GM21619 (cell line): Measurements from ENCODE around the gene RICTOR.

ENCODE experiments used
- ATAC-seq: cut with Tn5 transposase; IDR thresholded peaks from one replicate; pipeline ENCODE4 v1.9.1; 2021; ENCODE audit not compliant: unreplicated experiment

RICTOR gene, protein sequence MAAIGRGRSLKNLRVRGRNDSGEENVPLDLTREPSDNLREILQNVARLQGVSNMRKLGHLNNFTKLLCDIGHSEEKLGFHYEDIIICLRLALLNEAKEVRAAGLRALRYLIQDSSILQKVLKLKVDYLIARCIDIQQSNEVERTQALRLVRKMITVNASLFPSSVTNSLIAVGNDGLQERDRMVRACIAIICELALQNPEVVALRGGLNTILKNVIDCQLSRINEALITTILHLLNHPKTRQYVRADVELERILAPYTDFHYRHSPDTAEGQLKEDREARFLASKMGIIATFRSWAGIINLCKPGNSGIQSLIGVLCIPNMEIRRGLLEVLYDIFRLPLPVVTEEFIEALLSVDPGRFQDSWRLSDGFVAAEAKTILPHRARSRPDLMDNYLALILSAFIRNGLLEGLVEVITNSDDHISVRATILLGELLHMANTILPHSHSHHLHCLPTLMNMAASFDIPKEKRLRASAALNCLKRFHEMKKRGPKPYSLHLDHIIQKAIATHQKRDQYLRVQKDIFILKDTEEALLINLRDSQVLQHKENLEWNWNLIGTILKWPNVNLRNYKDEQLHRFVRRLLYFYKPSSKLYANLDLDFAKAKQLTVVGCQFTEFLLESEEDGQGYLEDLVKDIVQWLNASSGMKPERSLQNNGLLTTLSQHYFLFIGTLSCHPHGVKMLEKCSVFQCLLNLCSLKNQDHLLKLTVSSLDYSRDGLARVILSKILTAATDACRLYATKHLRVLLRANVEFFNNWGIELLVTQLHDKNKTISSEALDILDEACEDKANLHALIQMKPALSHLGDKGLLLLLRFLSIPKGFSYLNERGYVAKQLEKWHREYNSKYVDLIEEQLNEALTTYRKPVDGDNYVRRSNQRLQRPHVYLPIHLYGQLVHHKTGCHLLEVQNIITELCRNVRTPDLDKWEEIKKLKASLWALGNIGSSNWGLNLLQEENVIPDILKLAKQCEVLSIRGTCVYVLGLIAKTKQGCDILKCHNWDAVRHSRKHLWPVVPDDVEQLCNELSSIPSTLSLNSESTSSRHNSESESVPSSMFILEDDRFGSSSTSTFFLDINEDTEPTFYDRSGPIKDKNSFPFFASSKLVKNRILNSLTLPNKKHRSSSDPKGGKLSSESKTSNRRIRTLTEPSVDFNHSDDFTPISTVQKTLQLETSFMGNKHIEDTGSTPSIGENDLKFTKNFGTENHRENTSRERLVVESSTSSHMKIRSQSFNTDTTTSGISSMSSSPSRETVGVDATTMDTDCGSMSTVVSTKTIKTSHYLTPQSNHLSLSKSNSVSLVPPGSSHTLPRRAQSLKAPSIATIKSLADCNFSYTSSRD (N-terminal part only)

DNA sequence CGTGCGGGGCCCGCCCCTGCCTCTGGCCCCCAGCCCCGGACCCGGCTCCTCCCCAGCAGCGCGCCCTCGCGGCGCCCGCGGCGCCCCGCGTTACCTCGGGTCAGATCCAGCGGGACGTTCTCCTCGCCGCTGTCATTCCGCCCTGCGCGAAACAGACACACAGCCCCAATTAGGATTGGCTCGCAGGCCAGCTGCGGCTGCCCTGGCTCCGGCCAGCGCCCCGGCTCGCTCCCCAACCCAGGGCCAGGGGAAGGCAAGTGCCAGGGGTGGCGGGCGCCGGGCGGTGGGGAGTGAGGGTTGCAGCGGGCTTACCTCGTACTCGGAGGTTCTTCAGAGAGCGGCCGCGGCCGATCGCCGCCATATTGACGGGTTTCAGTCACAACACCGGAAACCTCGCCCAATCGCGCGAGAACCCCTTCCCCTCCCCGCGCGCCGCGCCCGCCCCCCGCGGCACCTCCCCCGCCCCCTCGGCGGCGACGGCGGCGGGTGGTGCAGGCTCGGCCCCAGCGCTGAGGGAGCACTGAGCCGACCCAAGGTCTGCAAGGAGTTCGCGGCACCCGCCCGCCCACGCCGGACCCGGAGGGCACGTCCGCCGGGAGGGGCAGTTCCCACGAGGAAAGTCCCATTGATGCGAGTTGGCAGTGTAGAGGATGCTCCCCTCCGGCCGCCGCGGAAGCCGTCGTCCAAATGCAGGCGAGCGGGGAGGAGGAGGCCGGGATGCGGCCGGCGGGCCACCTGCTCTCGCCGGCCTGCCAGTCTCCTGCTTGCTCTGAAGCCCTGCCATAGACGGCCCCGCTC, at the start of gene RICTOR:
TSS of gene RICTOR (minus strand) at position 383 of the 798 bp plus-strand sequence. CDS start at position 361, 22 bp downstream.
- ATAC-seq: peak; percentile 63

DNA sequence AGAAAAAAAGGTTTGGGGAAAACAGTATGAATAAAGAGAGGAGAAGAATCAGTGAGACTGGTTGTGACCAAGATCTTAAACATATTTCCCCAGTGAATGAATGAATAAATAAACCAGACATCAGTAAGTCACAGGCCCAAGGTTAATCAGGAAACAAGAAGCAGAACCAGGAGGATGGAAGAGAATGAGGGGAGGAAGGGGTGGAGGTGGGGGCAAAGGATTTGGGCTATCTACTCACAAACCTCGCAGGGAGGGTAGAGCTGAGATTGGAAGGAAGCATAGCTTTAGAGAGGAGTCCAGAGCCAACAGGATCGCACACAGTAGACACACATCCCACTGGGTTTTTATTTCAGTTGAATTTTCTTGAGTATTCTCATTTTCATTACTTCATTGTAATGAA, 47.7 kb upstream of the RICTOR start:
- ATAC-seq: no peak

DNA sequence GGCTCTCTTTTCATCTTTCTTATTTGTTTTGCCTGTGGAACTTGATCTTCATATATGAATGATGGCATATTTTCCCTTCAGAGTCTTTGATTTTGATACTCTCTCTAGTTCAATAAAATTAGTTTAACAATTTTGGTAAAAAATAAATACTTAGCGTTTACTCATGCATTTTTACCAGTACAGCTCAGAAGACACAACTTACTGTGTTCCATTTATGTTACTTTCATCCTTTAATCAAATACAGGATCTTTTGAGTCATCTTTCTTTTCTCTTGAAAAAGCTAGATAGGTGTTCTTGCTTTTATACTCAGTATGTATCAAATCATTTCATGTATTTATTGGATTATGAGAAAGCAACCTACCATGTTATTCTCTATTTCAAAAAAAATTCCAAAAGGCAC, 47.1 kb upstream of the RICTOR start:
- no peak for ATAC-seq

DNA sequence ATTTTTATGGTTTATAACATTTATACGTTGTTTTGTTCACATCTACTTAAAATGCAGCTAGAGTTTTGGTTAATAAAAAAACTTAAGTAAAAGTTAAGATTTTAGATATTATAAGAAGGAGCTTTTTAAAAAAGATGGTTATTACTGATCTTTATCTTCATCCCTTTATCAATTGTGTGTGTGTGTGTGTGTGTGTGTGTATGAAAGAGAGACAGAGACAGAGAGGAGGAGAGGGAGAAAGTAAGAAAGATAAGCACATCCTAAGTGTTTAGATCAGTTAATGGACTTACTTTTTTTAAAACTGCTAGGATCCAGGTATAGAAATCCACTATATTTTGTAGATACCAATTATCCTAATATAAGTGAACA, 45.8 kb upstream of the RICTOR start:
- no peak for ATAC-seq

DNA sequence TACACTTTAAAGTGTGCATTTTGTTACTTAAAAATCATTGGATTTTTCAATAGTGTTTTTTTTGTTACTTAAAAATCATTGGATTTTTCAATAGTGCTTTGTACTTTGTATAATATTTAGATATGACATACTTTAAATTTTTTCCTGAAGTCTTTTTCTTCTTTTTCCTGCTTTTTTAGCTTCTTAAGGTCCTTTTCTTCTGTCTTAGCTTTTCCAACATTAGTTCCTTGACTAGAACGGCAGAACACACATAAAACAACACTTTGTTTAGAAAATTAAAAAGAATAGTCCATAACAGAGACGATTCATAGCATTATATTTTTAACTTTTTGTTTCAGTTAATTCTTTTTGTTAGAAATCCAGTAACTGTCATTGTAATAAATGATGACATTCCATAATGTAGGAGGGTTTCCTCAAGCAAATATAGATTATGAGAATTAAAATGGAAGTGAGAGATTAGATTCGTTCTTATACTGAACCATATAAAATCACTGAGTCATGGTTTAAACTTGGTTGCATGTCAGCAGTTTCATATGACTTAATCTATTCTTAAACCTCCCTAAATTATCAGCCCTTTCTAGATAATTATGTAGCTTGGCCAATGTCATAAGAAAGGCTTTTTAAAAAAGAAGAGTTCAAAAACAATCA, 45.3 kb upstream of the RICTOR start:
- ATAC-seq: no peak

DNA sequence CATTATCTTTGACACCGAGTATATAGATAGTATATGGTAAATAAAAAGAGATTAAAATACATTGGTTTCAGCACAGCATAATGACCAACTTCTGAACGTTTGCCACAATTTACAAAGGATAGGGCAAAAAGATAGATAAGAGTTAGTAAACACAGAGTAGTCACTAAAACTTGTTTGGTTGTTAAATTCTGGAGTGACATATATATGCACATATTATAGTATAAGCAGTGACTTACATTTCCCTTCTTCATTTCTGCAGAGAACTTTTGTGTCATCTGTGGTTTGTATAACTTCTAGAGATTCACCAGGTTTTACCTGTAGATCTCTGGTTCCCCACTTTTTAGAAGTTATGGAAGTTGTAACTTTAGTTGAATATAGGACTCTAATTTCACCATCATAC, 44.4 kb upstream of the RICTOR start:
- no peak for ATAC-seq

DNA sequence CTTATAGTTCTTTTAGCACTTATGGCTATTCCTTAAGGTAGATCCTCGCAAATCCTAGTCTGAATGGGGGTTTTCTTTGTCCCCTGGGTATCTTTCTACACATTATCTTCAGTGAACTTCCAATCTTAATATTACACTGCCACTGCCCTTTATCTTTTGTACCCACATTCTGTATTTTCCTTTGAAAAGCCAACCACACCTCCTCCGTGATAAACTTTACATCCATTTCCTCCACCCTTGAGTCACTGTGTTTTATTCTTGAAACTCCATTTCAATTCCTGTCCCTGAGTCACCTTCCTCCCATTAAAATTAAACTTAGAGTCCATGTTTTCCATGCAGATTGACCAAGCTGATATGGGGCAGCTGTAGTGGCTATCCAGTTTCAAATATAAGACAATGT, 43.2 kb upstream of the RICTOR start:
- no peak for ATAC-seq

DNA sequence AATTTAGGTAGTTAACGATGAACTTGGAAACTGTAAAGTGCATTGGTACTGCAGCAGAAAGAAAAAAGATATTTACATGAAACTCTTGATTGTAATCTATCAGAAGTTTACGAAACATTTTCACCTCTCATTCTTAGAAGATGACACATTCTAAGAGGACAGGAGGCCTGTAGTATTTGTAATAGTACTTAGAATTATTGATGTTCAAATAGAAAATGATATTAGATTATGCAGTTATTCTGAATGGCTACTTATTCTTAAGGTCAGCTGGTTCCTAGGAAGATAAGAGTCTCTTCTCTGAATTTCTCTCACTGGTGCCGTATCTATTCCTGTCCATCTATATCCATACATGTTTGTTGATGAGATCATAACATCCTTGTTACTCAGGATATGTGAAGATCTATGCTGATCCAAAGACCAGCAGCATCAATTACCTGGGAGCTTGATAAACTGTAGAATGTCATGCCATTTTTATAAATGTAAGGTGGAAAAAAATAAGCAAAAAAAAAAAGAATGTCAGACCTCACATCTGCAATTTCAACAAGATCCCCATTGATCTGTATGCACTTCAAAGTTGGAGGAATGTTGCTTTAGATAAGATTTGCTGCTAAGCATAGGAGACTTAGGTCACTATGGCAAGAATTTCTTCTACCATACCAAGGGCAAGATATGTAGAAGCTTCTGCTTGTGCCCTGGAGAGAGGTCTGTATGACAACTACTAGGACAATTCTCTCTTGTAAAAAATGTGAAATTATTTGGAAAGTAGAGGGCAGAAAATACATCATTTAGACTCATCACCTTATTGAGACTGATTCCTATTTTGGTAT, 42.4 kb upstream of the RICTOR start:
- ATAC-seq: no peak

DNA sequence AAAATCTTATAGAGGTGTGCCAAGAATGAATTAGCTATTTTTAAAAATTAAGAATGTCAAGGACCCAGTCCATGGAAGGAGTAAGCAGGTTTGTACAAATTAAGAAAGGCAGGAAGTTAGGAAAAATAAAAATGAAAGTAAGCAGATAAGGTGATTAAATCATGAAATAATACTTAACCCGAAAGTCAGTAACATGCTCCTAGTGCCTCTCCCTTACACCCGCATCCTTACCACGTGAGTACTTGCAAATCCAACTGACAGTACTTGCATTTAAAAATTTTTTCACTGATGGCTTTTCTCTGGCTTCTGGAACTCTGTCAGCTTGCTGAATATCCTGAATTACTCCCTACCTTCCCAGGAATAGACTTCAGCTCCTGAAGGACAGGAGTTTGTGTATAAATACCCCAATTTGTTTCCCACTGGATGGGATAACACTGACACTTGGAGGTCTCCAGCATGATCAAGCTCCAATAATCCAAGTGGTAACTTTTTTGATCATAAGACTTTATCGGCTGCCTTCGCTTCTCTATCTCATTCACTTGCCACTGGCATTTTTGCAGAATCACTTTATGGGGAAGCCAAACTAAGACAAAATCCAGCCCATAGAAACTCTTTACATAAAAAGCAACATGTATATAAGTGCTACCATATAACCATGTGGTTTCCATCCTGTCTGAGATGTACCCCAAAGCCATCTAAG, 41.6 kb upstream of the RICTOR start:
- ATAC-seq: no peak

DNA sequence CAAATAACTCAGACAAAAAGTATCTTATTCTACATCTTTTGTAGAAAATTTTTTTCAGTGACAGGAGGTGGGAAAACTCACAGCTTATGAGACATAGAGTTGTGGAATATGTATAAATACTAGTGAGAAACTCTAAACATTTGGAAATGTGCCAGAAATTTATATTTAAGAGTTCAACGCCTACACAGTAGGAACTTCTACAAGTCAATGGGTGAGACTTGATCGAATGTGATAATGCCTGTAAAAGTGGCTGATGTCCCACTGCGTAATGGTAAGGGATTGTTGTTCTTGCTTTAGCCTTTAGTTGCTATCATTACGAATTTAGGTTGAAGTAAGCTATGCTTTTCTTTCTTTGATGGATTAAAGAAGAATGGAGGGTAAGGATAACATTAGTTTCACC, 40.0 kb upstream of the RICTOR start:
- no peak for ATAC-seq

DNA sequence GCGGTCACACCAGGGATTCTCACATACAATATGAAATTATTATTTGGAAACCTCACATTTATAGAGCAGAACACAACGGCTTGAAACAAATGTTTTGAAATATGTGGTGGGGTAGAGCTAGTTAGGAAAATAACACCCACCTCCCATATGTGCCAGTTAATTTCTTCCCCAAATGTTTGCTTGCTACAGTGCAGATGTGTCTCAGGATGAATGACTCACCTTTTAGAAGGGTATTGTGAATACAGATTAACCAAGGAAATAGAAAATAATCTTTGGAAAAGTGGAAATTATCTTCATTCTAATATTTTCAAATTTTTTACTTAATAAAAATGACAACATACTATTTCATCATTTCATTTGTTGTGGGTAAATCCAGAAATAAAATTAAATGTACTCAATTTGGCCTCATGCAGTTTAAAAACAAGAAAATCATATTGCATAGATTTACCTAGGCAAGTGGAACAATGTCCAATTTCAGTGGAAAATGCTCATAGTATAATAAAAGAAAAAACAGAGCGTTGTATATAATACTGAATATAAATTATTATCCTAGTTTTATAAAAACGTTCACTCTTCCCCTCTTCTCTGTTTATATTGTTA, 39.3 kb upstream of the RICTOR start:
- no peak for ATAC-seq

DNA sequence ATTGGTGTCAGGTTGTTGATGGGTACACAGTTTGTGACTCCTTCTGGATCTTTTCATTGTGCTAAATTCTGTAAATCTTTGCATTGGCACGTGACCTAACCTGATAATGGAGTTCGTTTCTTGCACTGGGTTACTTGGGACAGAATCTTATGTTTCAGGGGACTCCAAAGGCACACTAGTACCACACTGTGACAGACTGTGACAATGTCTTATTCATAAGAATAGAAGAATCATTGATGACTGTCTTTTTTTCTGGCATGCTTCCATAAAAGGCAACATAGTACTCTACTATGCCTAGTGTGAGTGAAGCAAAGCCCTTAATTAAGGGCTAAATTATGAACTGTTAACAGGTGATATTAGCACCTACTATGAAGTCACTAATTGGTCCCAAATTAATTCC, 35.4 kb upstream of the RICTOR start:
- ATAC-seq: no peak

DNA sequence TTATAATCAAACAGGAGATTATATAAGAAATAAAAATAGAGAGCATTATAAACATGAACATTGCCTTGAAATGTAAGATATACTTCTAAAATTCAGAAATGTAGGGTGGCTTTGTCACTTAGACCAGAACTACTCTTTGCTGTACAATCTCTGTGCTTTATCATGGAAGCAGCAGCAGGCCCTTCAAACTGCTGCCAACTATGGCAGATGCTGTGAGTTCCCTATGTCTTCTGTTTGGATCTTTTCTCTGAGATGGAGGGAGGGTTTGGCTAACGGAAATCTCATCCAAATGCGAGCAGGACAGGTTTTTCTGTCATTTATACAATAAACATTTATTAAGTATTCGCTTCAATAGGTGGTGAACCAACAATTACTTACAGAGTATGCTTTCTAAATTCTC, 34.8 kb upstream of the RICTOR start:
- ATAC-seq: no peak

DNA sequence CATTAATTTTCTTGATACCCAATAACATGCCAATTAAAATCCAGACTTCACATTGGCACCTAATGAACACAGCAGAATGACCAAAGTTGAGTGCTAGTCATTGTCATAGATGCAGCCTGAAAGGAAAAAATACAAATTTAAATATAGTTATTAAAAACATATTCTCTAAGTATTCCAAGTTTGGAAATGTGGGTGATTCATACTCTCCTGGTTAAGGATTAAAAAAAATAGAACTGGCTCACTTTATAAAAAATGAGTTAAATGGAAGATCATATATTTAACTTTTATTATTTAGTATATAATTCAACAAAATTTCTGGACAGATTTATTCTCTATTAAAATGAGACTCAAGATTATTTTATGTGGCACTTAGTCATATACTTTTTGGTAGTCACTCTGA, 33.2 kb upstream of the RICTOR start:
- ATAC-seq: no peak

DNA sequence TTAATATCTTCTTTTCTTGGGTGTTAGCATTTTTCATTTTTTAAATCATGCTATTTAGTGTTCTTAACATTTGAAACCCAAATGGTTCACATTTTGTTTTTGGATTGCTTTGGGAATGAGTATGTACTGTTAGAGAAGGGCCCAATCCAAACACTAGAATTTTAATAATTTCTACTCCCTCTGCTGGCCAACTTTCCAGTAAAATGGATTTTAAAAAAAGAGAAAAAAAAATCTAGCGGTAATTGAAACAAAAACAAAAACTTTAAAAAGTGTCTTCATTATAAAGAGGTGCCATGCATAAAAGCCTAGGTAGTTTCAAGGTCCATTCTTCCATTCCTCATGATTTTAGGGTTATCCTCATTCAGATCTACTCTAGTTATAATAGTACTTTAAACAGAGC, 32.1 kb upstream of the RICTOR start:
- ATAC-seq: no peak

DNA sequence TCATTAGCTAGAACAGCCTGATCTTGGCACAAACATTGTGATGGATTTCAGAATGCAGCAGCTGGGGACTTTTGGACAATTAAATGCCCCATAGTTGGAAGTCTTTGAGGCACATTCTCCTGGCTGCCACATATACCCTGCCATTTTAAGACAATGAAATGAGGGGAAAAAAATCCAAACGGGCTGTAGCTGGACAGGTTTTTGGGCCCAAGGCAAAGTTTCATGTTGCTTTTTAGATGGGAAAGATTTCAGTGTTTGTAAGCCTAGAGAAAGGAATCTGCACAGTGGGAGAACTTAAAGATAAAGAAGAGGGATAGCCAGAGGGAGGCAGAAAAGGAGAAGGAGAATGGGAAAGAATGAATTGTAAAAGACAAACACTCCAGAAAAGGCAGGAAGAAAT, 30.0 kb upstream of the RICTOR start:
- no peak for ATAC-seq

DNA sequence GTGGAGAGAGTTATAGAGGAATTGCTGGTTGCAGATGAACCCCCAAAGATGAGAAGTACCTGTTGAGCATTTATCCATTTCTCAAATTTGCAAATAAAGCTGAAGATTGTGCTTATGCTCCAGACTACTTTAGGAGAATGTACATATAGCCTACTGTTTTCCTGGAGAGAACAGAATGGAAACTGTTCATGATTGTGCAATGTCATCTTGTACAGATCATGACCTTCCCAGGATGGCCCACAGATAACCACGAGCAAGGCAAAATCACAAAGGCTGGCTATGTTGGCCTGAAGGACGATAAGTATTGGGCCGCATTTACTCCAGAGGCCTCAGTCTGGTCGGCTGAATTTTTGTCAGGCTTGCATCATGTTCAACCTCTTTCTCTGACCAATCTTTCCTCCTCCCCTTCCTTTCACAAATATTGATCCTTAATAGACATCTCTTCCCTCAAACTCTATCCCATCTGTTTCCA, 28.5 kb upstream of the RICTOR start:
- ATAC-seq: no peak

DNA sequence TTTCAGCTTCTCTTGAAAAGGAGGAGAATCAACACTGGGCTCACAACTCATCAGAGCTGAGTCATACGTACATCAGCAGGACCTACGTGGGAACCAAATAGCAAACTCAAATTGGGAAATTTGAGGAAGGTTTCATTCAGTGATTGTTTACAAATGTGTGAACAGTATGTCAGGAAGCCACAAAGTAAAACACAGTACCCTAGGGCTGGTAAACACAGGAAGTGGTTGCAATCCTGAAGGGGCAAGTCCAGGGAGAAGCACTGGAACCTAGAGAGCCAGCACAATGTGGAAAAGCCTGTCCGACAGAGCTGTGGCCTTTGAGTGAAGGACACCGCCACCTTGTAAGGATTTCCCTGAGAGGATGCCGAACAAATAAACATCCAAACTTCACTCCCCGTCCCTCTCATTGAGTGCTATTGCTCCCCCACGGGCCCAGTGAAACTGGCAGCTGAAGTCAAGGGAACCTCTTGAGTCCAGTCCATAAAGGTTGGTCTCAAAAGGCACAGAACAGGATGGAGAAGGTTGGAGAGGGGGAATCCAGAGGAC, 26.7 kb upstream of the RICTOR start:
- no peak for ATAC-seq
